ENCODE data around the gene TSSK6. TPM values are rescaled to one million over a fixed set of nuclear protein-coding genes. Genes with fewer than 3 reads are reported as not detected.

TSSK6 gene
- polyA plus RNA-seq, 1 donor (not counting 4 experiments of a cell fraction or from before 2014, with no cell fraction given), result 0.47 TPM

GRCh38 chr19:19517235-19517619, 1.9 kb upstream of the TSSK6 start:
- no peak for FAIRE-seq
- DNase-seq (ENCODE audit: low read depth, low spot score), result no peak
- peak overlapping the region; percentile 65 for H3K4me2 ChIP-seq (ENCODE audit: control insufficient read depth, extremely low read depth, insufficient read depth, low read depth, low read length)
- peak overlapping the region; percentile 77 to 81 (median 77) for H3K4me3 ChIP-seq (ENCODE audit: control insufficient read depth in 2 of 3, extremely low read depth in 1 of 3, insufficient read depth in 2 of 3, low read depth in 1 of 3, low read length in 3 of 3)
- no peaks in the 10 kb centered on the region for H3K27me3 ChIP-seq (ENCODE audit: control insufficient read depth, extremely low read depth, insufficient read depth, low read length)
- TF ChIP-seq EZH2 (IDR thresholded peaks at IDR 0.05; ENCODE audit: low read length), result no peak
- TF ChIP-seq CTCF (optimal IDR thresholded peaks at IDR 0.05 in 1 of 3, IDR thresholded peaks at IDR 0.05 in 1 of 3, conservative IDR thresholded peaks at IDR 0.05 in 1 of 3; ENCODE audit: extremely low read depth in 1 of 3, insufficient read depth in 2 of 3, low read length in 3 of 3), result no peak
- H3K36me3 ChIP-seq (ENCODE audit: control insufficient read depth in 2 of 2, extremely low read depth in 1 of 2, insufficient read depth in 2 of 2, low read length in 2 of 2), result peaks cover 9 to 12% of the 10 kb centered on the region in 2 experiments
- H3K9ac ChIP-seq (ENCODE audit: control insufficient read depth, extremely low read depth, insufficient read depth, low read length), result no peak overlapping the region
- peaks cover 11% of the 10 kb centered on the region for H3K4me1 ChIP-seq (ENCODE audit: control insufficient read depth, extremely low read depth, insufficient read depth, low read length)
- no peaks in the 10 kb centered on the region for H4K20me1 ChIP-seq (ENCODE audit: control insufficient read depth, extremely low read depth, insufficient read depth, low read length)
- dilution Hi-C loops (cut with MboI; ENCODE audit: extremely low pct_ligation_motif_present, low sequenced_read_pairs), result no loop called here
- H3K9me3 ChIP-seq (ENCODE audit: control insufficient read depth, low read depth, low read length), result peaks cover 5% of the 10 kb centered on the region
- H3K79me2 ChIP-seq (ENCODE audit: control insufficient read depth, insufficient read depth, low read length), result peaks cover 39% of the 10 kb centered on the region
- H3K9me1 ChIP-seq (ENCODE audit: control insufficient read depth, extremely low read depth, insufficient read depth, low read length), result no peaks in the 10 kb centered on the region
- no peak overlapping the region for H3K27ac ChIP-seq (ENCODE audit: control insufficient read depth, insufficient read depth, low read length)
- H2AFZ ChIP-seq (ENCODE audit: control insufficient read depth, low read length), result no peak overlapping the region

GRCh38 chr19:19515642-19516519, 533 bp upstream of the TSSK6 start, which contains the start of gene NDUFA13:
NDUFA13 (plus strand) TSS chr19:19516225; CDS start chr19:19516239, 14 bp downstream.
- H3K4me2 ChIP-seq (ENCODE audit: control insufficient read depth, extremely low read depth, insufficient read depth, low read depth, low read length), result peak within 1 kb of the TSS; percentile 65
- dilution Hi-C loops (cut with MboI; ENCODE audit: extremely low pct_ligation_motif_present, low sequenced_read_pairs), result no loop called here
- peak within 1 kb of the TSS; percentile 72 for H2AFZ ChIP-seq (ENCODE audit: control insufficient read depth, low read length)
- peaks cover 37% of the 10 kb centered on the region for H3K79me2 ChIP-seq (ENCODE audit: control insufficient read depth, insufficient read depth, low read length)
- H3K27ac ChIP-seq (ENCODE audit: control insufficient read depth, insufficient read depth, low read length), result peak within 1 kb of the TSS; percentile 72
- peaks cover 9 to 12% of the 10 kb centered on the region in 2 experiments for H3K36me3 ChIP-seq (ENCODE audit: control insufficient read depth in 2 of 2, extremely low read depth in 1 of 2, insufficient read depth in 2 of 2, low read length in 2 of 2)
- FAIRE-seq, result peak; percentile 46
- no peaks in the 10 kb centered on the region for H4K20me1 ChIP-seq (ENCODE audit: control insufficient read depth, extremely low read depth, insufficient read depth, low read length)
- H3K9me1 ChIP-seq (ENCODE audit: control insufficient read depth, extremely low read depth, insufficient read depth, low read length), result no peaks in the 10 kb centered on the region
- peaks cover 11% of the 10 kb centered on the region for H3K4me1 ChIP-seq (ENCODE audit: control insufficient read depth, extremely low read depth, insufficient read depth, low read length)
- TF ChIP-seq EZH2 (IDR thresholded peaks at IDR 0.05; ENCODE audit: low read length) (no peak), CTCF (optimal IDR thresholded peaks at IDR 0.05 in 1 of 3, IDR thresholded peaks at IDR 0.05 in 1 of 3, conservative IDR thresholded peaks at IDR 0.05 in 1 of 3; ENCODE audit: extremely low read depth in 1 of 3, insufficient read depth in 2 of 3, low read length in 3 of 3) (peak in 1 of 3 experiments; percentile 24)
- peak within 1 kb of the TSS; percentile 77 to 81 (median 77) for H3K4me3 ChIP-seq (ENCODE audit: control insufficient read depth in 2 of 3, extremely low read depth in 1 of 3, insufficient read depth in 2 of 3, low read depth in 1 of 3, low read length in 3 of 3)
- DNase-seq (ENCODE audit: low read depth, low spot score), result peak; percentile 78
- no peaks in the 10 kb centered on the region for H3K27me3 ChIP-seq (ENCODE audit: control insufficient read depth, extremely low read depth, insufficient read depth, low read length)
- peaks cover 5% of the 10 kb centered on the region for H3K9me3 ChIP-seq (ENCODE audit: control insufficient read depth, low read depth, low read length)
- peak within 1 kb of the TSS; percentile 81 for H3K9ac ChIP-seq (ENCODE audit: control insufficient read depth, extremely low read depth, insufficient read depth, low read length)
